ENCODE measurements around the gene NPEPPS. TPM values are rescaled to one million over a fixed set of nuclear protein-coding genes. Genes with fewer than 3 reads are reported as not detected.

Gene NPEPPS, protein sequence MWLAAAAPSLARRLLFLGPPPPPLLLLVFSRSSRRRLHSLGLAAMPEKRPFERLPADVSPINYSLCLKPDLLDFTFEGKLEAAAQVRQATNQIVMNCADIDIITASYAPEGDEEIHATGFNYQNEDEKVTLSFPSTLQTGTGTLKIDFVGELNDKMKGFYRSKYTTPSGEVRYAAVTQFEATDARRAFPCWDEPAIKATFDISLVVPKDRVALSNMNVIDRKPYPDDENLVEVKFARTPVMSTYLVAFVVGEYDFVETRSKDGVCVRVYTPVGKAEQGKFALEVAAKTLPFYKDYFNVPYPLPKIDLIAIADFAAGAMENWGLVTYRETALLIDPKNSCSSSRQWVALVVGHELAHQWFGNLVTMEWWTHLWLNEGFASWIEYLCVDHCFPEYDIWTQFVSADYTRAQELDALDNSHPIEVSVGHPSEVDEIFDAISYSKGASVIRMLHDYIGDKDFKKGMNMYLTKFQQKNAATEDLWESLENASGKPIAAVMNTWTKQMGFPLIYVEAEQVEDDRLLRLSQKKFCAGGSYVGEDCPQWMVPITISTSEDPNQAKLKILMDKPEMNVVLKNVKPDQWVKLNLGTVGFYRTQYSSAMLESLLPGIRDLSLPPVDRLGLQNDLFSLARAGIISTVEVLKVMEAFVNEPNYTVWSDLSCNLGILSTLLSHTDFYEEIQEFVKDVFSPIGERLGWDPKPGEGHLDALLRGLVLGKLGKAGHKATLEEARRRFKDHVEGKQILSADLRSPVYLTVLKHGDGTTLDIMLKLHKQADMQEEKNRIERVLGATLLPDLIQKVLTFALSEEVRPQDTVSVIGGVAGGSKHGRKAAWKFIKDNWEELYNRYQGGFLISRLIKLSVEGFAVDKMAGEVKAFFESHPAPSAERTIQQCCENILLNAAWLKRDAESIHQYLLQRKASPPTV
- 10 to 100 TPM; 92.1 to 95.0 TPM for total RNA-seq

DNA sequence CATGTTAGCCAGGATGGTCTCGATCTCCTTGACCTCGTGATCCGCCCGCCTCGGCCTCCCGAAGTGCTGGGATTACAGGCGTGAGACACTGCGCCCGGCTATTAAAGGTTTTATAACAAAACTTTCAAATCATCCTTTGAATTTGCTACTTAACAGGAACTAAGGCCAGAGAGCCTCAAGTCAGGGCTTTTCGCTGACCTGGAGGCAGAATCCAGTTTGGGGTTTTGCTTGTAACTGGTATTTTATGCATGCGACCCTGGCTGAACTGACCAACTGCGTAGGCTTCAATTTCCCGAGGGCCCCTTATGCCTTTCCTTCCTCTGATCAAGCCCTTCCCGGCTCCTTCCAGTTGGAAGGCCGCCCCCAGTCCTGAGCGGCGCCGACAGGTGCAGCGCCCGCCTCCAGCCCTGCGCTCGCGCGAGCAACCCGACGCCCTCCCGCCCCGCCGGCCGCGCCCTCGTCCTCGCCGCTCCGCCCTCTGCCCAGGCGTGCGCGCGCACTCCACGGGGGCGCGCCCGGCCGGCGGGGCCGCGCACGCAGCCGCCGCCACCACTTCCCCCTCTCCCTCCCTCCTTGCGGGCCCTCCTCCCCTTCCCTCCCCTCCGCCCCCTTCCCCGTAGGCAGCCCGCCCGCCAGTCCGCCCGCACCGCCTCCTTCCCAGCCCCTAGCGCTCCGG lies at the start of gene NPEPPS:
NPEPPS (plus strand) TSS at position 552 of the 676 bp plus-strand sequence. CDS start 193 bp downstream, outside the sequence.

DNA sequence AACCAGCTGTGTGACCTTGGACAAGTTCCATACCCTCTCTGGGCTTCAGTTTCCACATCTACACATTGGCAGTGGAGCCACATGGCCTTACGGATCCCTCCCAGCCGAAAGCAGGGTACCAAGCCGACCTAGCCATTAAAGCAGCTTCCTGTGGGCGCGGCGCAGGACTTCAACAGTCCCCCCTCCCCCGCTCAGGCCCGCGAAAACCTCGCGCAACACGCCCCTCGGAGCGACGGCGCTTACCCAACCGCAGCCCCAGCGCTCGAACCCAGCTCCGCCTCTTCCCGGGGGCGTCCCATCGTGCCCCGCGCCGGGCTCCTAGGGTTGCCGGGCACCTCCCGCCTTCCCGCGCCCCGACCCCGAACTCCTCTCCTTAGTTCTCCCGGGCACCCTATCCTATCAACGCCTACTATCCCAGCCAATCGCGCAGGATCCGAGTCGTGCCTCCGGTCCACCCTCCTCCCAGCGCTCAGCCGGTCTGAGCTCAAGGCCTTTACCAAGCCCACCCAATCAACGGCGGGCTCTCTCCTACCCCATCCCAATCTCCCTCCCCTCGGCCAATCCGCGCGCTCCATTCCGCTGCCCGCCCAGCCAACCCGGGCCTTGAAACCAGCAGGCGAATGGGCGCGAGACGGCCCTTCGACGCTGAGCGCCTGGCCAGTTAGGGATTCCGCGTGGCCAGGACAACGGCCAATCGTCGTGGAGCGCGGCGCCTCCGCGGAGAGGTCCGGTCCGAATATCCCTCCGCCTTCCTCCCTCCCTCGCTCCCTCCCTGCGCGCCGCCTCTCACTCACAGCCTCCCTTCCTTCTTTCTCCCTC lies 118.5 kb downstream of the NPEPPS start, which contains the start of gene KPNB1:
KPNB1 (plus strand) TSS at position 767 of the 819 bp plus-strand sequence. CDS start 326 bp downstream, outside the sequence.

Other genes with a start within 250 kb of the NPEPPS start
- gene EFCAB13, start 207.2 kb upstream of the NPEPPS start, total RNA-seq = 1 to 10 TPM; 4.7 to 5.1 TPM
- gene KPNB1, start 118.8 kb downstream of the NPEPPS start, total RNA-seq = 100 to 1,000 TPM; 305 to 312 TPM
- gene TBKBP1, start 163.1 kb downstream of the NPEPPS start, total RNA-seq = 1 to 10 TPM; 7.5 to 7.6 TPM
- gene TBX21, start 202.1 kb downstream of the NPEPPS start, total RNA-seq = 10 to 100 TPM; 10.8 to 11.8 TPM